ENCODE results near the gene GDPD1. TPM values are rescaled to one million over a fixed set of nuclear protein-coding genes. Genes with fewer than 3 reads are reported as not detected.

The GDPD1 gene
- total RNA-seq, 1 experiment from 2014 or later = 2.6 TPM

- H4K91ac ChIP-seq (ENCODE audit: insufficient read length, low read depth, low read length) = no peak overlapping the region
- no peak overlapping the region for H2BK12ac ChIP-seq (ENCODE audit: insufficient read length, low read depth, low read length)
- Mint-ChIP-seq H3K4me3 (no peak overlapping the region), H3K27ac (no peak overlapping the region), H3K27me3 (ENCODE audit: low read depth) (no peaks in the 10 kb centered on the region), H3K4me1 (no peaks in the 10 kb centered on the region), H3K36me3 (ENCODE audit: insufficient read depth in 1 of 3, low read depth in 3 of 3) (peaks cover 37 to 65% (median 55%) of the 10 kb centered on the region in 3 experiments), H3K9me3 (no peaks in the 10 kb centered on the region; a peak in 1 of 5 replicates)
- no peaks in the 10 kb centered on the region for H4K20me1 ChIP-seq (ENCODE audit: control insufficient read depth, insufficient read depth, insufficient read length)
- no peaks in the 10 kb centered on the region for H3K27me3 ChIP-seq (ENCODE audit: insufficient read depth, low read length)
- no peak overlapping the region for H3K56ac ChIP-seq (ENCODE audit: insufficient read length, low read depth, low read length)
- no peak overlapping the region for H3K14ac ChIP-seq (ENCODE audit: insufficient read depth, low read length)
- H3K23me2 ChIP-seq (ENCODE audit: insufficient read length, low read depth, low read length, poor library complexity, severe bottlenecking) = no peaks in the 10 kb centered on the region
- H3K9ac ChIP-seq (ENCODE audit: extremely low read depth, insufficient read length, low read length) = no peak overlapping the region
- no peak overlapping the region for H4K8ac ChIP-seq (replicated peaks; ENCODE audit: insufficient read length, low read depth, low read length)
- H2BK5ac ChIP-seq (ENCODE audit: insufficient read length, low read length) = no peak overlapping the region
- H4K5ac ChIP-seq (ENCODE audit: insufficient read length, low read depth, low read length) = no peak overlapping the region
- H2AFZ ChIP-seq (ENCODE audit: low read length) = no peak overlapping the region
- H3K79me1 ChIP-seq (ENCODE audit: insufficient read depth, low read depth, low read length, poor library complexity, severe bottlenecking) = peaks cover 5% of the 10 kb centered on the region
- no peak overlapping the region for H3K4me2 ChIP-seq (ENCODE audit: insufficient read depth, insufficient read length, low read length)
- TF ChIP-seq, protein P1, sequence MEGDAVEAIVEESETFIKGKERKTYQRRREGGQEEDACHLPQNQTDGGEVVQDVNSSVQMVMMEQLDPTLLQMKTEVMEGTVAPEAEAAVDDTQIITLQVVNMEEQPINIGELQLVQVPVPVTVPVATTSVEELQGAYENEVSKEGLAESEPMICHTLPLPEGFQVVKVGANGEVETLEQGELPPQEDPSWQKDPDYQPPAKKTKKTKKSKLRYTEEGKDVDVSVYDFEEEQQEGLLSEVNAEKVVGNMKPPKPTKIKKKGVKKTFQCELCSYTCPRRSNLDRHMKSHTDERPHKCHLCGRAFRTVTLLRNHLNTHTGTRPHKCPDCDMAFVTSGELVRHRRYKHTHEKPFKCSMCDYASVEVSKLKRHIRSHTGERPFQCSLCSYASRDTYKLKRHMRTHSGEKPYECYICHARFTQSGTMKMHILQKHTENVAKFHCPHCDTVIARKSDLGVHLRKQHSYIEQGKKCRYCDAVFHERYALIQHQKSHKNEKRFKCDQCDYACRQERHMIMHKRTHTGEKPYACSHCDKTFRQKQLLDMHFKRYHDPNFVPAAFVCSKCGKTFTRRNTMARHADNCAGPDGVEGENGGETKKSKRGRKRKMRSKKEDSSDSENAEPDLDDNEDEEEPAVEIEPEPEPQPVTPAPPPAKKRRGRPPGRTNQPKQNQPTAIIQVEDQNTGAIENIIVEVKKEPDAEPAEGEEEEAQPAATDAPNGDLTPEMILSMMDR (conservative IDR thresholded peaks at IDR 0.05) = no peak
- H3K4me1 ChIP-seq (ENCODE audit: insufficient read depth, low read length) = no peaks in the 10 kb centered on the region
- no peak overlapping the region for H2BK15ac ChIP-seq (ENCODE audit: low read depth, low read length)
- H3K23ac ChIP-seq (ENCODE audit: insufficient read length, low read depth, low read length) = no peak overlapping the region
- WGBS (ENCODE audit: extremely low coverage, insufficient read length, low lambda C conversion rate) = no CpG with 5 or more reads among the region's 33 CpGs
- no peak for DNase-seq
- H2BK120ac ChIP-seq (ENCODE audit: low read depth, low read length, poor library complexity, severe bottlenecking) = no peak overlapping the region
- H3T11ph ChIP-seq (ENCODE audit: low read length) = no peak overlapping the region
- no peak overlapping the region for H2BK20ac ChIP-seq (ENCODE audit: low read depth, low read length, poor library complexity, severe bottlenecking)
- H3K4ac ChIP-seq (ENCODE audit: low read depth, low read length) = no peak overlapping the region
- no peaks in the 10 kb centered on the region for H3K9me3 ChIP-seq (ENCODE audit: control insufficient read depth, low read depth, low read length)
- peaks cover 3% of the 10 kb centered on the region; the same call in 1 of the 2 replicates for H3K79me2 ChIP-seq (ENCODE audit: insufficient read depth, low read length)
- H3K27ac ChIP-seq (ENCODE audit: insufficient read length, low read depth, low read length) = no peak overlapping the region
- H2AK5ac ChIP-seq (ENCODE audit: insufficient read length, low read length) = no peak overlapping the region
- no peak overlapping the region for H3K18ac ChIP-seq (ENCODE audit: insufficient read length, low read depth, low read length)
Observed at GRCh38 chr17:59172436-59173004, 47.8 kb upstream of the GDPD1 start.
